HG03045 (cell line): Measurements from ENCODE around the gene TMEM190.

Experiments
- ATAC-seq: cut with Tn5 transposase; IDR thresholded peaks from one replicate; pipeline ENCODE4 v1.9.1; 2021; ENCODE audit warnings: mild to moderate bottlenecking, moderate library complexity; ENCODE audit not compliant: unreplicated experiment

Gene TMEM190

DNA sequence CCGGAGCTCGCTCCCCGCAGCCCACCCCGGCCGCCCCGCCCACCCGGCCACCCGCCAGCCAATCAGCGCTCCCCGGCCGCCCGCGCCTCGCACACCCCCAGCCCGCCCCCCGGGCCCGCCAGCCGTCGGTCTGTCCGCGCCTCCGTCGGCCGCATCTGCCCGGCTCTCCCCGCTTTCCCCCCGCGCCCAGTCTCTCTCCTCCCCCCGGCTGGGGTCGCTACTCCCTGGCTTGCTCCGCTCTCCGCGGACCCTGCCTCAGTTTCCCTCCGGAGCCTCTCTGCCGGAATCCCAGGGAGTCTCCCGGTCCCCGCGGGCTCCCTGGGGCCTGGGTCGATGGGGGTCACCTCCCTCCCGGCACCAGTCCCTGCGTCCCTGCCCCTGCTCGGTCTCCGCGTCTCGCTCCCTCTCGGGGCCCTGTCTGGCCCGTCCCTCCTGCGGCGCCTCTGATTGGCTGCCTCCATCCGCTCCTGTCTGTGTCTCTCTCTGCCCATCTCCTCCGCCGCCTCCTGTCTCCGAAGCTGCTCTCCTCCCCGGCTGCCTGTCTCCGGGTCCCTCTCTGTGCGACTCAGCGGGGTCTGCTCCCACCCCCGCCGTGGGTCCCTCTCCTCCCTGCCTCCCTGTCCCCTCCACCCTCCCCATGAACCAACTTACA lies 6.8 kb upstream of the TMEM190 start:
- ATAC-seq: no peak

DNA sequence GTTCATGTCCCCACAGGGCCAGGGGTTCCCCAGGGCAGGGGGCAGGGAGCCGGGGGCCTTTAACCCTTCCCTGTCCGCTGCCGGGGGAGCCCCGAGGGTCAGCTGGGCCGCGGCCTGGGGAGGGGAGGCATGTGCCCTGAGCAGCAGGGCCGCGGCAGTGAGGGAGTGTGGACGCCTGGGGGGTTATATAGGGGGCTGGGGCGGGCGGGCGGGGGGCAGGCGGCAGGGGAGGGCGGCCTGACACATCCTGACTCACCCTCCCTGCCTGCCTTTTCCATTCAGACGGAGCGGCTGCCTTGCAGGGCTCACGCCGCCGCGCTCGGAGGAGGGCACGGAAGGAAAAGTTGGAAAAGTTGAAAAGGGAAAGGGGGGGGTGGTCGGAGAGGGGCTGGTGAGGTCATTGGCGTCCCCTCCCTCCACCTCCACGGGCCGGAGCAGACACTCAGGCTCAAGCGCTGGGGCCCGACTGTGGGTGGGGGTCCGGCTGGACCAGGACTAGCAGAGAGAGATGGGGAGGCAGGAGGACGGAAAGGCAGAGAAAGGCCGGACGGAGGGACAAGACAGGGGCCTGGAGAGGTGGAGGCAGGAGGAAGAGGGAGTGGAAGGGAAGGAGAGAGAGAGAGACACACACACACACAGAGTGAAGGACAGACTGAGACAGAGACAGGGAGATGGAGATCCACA lies 6.2 kb upstream of the TMEM190 start, which contains the start of gene IL11:
Gene IL11, minus strand, starts transcription at position 159 of the 684 bp plus-strand sequence. Its CDS starts 153 bp downstream, at position 6.
- ATAC-seq: no peak

DNA sequence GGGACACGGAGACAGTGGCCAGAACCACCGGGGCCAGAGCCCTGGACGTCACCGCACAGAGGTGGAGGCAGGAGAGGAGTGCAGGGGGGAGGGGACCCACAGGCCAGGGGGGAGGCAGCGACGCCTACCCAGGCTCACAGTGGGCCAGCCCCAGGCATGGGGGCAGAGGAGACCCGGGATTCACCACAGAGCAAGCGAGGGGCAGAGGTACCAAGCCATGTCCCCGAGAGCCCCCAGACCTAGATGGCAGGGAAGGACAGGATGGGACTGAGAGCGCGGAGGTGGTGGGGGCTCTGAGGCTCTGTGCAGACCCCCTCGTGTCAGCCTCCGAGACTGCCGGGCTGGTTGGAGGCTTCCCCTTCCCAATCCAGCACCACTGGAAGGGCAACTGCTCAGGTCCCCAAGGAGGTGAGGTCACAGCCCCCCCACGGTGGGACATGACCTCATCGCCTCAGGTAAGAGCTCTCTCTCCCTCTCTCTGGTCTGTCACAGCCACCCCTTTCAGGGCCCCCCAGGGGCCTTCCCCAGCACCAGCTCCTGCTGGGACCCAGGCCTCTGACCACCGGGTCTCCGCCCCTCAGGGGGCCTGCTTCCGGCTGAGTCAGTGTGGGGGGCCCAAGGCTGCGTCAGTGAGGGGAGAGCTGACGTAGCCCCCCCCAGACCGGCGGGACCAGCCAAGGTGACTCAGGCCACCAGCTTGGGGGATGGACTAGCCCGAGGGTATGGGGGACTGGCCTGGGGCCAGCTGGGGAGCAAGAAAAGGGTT lies 4.1 kb upstream of the TMEM190 start:
- no peak for ATAC-seq

DNA sequence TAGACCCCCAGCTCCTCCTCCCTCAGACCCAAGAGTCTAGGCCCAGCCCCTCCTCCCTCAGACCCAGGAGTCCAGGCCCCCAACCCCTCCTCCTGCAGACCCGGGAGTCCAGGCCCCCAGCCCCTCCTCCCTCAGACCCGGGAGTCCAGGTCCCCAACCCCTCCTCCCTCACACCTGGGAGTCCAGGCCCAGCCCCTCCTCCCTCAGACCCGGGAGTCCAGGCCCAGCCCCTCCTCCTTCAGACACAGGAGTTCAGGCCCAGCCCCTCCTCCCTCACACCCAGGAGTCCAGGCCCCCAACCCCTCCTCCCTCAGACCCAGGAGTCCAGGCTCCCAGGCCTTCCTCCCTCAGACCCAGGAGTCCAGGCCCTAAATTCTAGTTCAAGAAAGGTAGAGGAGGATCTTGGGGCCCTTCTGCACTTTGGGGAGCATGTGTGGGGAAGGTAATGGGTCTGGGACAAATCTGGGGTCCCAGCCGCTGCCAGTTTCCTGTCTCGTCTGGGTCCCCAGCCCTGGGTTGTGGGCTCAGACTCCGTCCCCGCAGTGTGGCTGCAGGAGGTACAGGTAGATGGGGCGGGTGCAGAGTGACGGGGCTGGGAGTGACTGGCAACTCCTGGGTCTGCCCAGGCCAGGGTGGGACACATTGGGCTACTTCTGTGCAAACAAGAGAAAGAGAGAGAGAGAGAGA lies 3.2 kb upstream of the TMEM190 start:
- ATAC-seq: no peak

DNA sequence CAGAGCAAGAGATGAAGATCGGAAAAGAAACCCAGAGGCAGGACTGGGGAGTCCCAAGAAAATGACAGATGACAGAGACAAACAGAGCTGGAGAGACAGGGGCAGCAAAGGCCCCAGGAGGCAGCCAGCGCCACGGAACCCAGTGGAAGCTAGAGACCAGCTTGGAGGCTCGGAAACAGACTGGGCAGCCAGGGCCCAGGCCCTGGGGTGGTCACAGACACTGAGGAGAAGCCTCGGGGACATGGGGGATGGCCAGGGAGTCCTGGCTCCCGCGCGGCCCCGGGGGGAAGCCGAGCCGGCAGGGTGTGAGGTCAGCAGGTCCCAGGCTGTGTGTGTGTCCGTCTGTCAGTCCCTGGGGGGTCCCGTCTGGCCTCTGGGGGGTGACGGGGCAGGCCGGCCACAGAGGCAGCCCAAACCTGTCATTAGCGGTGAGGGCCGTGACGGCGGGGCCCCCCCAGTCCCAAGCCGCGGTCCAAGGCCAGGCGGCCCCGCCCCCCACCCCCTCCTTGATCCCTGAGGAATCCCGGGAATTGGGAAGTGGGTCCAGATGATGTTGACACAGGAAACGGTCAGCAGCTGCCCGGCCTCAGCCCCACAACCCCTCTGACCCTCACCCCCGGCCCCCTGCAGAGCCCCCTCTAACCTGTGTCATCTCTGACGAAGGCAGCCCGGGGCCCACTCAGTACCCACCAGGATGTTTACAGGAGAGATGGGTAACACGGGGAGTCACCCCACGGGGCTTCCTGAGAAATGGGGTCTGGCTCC lies 2.5 kb upstream of the TMEM190 start:
- ATAC-seq: no peak

DNA sequence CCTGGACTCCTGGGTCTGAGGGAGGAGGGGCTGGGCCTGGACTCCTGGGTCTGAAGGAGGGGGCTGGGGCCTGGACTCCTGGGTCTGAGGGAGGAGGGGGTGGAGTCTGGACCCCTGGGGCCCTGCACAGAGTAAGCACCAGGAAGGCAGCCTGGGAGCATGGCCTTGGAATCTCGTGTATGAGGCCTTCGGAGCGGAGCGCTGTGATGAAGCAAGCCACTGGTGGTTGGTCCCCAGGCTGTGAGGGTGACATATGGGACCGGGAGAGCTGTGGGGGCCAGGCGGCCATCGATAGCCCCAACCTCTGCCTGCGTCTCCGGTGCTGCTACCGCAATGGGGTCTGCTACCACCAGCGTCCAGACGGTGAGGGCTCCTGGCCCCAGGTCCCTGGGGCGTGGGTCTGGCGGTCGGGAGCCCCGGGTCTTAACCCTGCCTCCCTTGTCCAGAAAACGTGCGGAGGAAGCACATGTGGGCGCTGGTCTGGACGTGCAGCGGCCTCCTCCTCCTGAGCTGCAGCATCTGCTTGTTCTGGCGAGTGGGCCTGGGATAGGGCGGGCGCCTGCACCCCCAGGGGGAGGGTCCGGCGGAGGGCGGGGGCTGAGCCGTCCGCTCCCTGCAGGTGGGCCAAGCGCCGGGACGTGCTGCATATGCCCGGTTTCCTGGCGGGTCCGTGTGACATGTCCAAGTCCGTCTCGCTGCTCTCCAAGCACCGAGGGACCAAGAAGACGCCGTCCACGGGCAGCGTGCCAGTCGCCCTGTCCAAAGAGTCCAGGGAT lies 918 bp downstream of the TMEM190 start:
- ATAC-seq: no peak

DNA sequence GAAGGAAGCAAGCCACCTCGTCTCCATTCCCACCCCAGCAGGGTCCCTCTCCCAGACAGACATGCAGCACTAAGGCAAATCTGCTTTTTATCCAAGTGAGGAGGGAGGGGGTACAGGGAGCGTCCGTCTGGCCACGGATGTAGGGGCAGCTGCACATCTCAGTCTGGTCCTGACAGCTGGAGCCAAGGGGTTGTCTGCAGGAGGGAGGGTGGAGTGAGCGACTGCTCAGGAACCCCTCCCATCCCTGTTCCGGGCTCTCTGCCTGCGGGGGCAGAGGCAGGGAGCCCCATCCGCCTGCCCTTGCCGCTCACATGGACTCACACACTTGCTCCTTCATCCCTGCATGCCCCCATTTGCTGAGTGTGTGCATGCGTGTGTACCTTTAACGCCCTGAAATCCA lies 2.5 kb downstream of the TMEM190 start:
- ATAC-seq: no peak

DNA sequence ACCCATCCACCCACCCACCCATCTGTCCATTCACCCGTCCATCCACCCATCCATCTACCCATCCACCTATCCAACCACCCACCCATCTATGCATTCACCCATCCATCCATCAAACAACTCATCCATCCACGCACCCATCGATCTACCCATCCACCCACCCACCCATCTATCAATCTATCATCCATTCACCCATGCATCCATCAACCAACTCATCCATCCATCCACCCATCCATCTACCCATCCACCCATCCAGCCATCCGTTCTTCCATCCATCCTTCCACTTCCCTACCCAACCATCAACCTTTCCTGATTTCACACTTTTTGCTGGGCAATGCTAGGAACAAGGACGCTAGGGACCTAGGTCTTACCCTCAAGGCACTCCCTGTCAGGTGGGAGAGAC lies 5.4 kb downstream of the TMEM190 start:
- no peak for ATAC-seq

DNA sequence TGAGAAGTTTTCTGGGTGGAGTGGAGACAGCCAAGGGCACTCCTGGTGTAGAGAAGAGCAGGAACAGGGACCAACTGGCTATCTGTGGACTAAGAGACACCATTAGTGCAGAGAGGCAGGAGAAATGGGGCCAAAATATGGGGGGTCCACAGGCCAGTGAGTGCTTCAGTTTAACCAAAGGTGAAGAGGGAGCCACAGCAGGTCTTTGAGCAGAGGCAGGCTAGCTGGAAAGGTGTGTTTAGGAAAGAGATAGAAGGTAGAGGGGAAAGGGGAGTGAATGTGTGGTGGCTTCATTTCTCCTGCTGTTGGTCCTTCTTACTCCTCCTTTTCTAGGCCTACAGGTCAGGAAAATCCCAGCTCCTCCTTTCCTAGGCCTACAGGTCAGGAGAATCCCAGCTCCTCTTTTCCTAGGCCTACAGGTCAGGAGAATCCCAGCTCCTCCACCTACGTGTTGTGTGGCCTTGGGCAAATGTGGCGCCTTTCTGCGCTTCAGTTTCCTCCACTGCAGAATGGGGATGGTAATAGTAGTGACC lies 6.0 kb downstream of the TMEM190 start:
- ATAC-seq: no peak

DNA sequence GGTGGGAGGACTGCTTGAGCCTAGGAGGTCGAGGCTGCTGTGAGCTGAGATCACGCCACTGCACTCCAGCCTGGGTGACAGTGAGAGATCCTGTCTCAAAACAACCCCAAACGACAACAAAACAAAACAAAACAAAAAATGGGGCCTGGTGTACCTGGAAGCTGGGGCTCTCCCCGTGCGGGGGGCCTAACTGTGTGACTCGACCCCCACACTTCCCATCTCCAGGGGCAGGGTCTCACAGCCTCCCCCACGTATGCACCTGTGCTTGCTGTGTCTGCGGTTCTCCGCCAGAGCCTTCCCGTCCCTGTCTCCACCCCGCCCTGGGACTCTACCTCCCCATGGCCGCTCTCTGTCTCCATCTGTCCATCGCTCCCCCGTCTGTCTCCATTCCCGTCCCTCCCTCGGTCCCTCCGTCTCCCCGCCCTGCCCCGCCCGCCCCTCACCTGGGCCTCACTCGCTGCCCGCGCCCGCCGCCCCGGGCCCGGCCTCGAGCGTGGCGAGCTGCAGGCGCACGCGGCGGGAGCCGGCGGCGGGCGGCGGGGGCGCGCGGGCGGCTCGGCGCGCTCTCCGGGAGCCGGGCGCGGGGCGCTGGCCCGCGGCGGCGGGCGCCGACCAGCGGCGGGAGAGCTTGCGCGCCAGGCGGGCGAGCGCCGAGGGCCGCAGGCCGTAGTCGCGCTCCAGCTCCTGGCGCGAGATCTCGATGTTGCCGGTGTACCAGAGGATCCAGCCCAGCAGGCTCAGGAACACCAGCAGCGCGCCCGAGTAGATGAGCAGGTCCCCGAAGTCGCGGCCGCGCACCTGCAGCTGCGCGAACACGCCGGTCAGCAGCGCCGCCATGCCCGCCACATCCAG lies 6.9 kb downstream of the TMEM190 start:
- no peak for ATAC-seq

DNA sequence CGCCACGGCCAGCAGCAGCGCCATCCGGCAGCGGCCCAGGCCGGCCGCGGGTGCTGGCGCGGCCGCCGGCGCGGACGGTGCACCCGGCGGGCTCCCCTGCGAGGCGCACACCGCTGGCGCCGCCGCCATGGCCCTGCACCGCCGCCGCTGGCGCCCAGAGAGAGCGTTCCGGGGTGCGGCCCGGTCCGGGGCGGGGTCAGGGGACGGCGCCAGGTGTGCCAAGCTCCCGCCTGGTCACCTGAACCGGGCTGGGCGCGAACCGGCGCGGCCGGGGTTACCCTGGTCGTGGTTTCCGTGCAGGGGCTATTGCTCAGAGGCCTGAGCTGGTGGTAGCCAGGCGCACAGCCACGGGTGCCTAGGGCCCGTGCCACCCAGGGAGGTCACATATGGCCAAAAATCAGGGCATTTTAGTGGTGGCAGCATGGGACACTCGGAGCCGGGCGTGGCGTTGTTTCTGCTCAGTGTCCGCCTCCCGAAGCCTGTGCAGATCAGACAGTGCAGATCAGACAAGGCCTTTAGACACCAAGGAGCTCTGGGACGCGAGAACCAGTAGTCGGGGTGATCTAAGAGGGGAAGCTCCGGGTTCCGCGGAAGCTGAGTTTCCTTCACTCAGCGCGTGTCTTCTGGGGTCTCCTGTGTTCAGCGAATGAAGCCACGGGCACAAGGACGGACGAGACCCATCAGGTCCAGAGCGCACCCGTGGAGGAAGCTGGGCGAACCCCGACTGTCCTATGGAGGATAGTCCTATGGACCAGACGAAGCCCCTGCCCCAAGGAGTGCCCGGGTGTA lies 7.7 kb downstream of the TMEM190 start, which contains the start of gene TMEM238:
Gene TMEM238, minus strand, starts transcription at position 162 of the 789 bp plus-strand sequence. Its CDS starts 33 bp downstream, at position 129.
- ATAC-seq: no peak

DNA sequence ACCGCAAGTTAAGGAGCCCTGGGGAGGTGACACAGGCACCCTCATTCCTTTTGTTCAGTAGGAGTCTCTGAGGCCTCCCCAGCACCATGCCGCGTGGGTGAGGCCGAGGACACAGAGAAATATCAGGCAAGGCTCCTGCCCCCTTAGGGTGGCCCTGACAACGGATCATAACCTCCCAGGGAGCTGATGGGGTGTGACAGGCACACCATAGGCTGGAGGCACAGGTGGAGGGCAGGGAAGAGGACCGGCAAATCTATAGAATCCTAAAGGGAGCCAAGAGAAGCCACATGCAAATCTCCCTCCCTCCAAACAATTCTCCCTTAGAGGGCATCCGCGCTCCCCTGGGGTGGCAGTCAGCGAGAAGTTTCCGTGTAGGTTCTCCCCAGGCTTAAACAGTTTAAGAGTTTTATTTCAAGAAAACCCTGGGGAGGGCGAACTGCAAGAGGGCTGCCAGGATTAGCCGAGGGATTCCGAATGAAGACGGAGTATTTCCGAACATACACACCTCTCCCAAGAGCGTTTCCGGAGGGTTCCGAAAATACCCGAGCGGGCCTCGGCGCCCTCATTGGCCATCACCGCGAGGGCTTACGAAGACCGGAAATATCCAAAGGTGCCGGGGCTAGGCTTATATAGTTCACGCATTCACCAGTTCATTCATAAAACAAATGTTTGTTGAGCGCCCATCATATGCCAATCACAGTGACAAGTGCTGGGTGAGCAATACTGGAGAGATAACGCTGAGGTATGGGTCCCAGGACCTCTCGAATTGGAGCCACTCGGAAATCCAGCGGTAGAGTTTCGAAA lies 8.5 kb downstream of the TMEM190 start:
- peak; percentile 48 for ATAC-seq

DNA sequence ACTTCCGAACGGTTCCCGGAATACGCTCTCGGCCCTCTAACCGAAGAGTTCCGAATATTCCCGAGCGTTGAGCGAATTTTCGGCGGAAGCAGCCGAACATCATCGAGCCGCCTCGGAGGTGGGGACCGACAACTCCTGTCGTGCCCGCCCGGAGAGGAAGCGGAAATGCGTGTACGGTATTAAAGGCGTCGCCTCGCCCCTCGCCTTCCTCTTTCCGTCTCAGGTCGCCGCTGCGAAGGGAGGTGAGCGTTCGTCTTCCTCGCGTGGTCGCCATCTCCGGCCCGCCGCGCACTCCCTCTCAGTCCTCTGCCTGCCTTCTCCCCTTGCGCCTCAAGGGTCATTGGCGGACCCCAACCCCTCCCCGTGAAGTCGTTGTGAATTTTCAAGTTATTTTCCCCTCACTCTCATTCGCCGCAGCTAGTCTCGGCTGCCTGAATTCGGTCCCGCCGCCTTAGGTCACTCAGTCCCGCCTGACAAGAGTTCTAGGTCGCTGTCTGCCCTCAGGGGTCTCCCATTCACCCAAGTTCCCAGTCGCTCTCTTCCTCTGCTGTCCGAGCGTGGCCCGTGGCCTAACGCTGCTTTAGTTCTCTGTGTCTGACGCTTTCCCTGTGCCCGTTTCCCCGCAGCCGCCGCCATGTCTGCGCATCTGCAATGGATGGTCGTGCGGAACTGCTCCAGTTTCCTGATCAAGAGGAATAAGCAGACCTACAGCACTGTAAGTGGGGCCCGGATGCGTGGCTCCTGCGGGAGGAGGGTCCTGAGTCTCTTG lies 9.3 kb downstream of the TMEM190 start, which contains the start of gene RPL28:
Gene RPL28, plus strand, starts transcription at position 209 of the 769 bp plus-strand sequence. Its CDS starts 426 bp downstream, at position 635.
- ATAC-seq: peak; percentile 64

DNA sequence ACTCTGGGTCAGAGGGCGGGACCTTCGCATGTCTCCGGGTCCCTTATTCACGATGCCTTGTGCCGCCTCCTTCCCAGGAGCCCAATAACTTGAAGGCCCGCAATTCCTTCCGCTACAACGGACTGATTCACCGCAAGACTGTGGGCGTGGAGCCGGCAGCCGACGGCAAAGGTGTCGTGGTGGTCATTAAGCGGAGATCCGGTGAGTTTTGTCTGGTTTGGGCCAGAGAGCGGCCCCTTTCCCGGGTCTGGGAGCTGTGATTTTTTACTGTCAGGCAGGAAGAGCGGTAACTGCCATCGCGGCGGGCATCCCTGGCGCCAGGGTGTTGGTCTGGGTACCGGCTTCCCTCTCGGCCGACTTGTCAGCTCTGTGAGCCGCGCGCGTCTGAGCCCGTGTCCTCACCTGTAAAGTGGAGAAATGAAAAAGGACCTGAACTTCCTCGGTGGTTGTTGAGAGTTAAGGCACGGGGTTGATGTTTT lies 9.9 kb downstream of the TMEM190 start:
- ATAC-seq: no peak

DNA sequence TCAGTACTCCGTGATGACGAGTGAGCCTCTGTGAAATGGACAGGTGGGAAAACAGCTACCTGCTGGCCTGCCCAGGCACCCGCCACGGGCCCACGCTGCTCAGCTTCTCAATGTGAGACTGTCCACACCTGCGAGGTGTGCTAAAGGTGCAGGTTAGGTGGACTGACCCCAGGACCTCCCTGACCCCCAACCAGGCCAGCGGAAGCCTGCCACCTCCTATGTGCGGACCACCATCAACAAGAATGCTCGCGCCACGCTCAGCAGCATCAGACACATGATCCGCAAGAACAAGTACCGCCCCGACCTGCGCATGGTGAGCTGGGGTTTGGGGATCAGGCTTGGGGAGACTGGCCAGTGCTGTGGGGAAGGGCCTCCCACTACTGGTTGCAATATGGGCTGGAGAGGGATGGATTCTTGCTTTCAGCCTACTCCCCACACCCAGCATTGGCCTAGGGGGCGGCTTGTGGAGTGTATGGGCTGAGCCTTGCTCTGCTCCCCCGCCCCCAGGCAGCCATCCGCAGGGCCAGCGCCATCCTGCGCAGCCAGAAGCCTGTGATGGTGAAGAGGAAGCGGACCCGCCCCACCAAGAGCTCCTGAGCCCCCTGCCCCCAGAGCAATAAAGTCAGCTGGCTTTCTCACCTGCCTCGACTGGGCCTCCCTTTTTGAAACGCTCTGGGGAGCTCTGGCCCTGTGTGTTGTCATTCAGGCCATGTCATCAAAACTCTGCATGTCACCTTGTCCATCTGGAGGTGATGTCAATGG lies 11.3 kb downstream of the TMEM190 start:
- no peak for ATAC-seq
